ENCODE results near the gene ARID1A. TPM values are rescaled to one million over a fixed set of nuclear protein-coding genes. Genes with fewer than 3 reads are reported as not detected.

The ARID1A gene
- total RNA-seq, 1 donor from 2014 or later: 155 TPM

- Mint-ChIP-seq H3K27me3 (ENCODE audit: low read depth) (no peaks in the 10 kb centered on the region), H3K4me1 (peaks cover 53% of the 10 kb centered on the region), H3K4me3 (no peak overlapping the region)
Measured at GRCh38 chr1:26726784-26727183, 31.0 kb downstream of the ARID1A start.

DNA sequence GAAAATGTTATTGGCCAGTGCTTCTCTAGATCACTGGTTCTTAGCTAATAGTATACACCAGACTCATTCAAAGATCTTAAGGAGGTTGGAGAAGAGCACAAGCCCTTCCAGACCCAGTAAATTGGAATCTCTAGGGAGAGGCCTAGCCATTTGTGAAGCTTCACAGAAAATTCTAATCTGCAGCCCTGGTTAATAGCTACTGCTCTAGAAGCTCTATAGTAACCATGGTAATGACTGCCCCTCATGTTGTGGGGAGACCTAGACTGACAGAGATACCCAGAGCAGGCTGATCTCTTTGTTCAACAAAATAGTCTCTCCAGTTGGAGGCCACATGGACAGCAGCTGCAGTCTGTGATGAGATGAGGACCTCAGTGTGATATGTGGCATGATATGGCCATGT lies 31.7 kb downstream of the ARID1A start:
- no peak overlapping the region for H3K27ac Mint-ChIP-seq (ENCODE audit: unreplicated experiment)
- no peak overlapping the region for H3K4me3 Mint-ChIP-seq
- no peaks in the 10 kb centered on the region for H3K9me3 Mint-ChIP-seq
- H3K36me3 Mint-ChIP-seq (ENCODE audit: low read depth): peaks cover 8% of the 10 kb centered on the region
- DNase-seq (ENCODE audit: low read depth, low spot score): no peak
- H3K4me1 Mint-ChIP-seq: peaks cover 47% of the 10 kb centered on the region
- no peaks in the 10 kb centered on the region for H3K27me3 Mint-ChIP-seq (ENCODE audit: low read depth)
- TF ChIP-seq CTCF (conservative IDR thresholded peaks at IDR 0.05): no peak

More at GRCh38 chr1:26726784-26727183, 31.0 kb downstream of the ARID1A start:
- peaks cover 8% of the 10 kb centered on the region for H3K36me3 Mint-ChIP-seq (ENCODE audit: low read depth)
- H3K27ac Mint-ChIP-seq (ENCODE audit: unreplicated experiment): no peak overlapping the region
- DNase-seq (ENCODE audit: low read depth, low spot score): no peak
- H3K9me3 Mint-ChIP-seq: no peaks in the 10 kb centered on the region
- TF ChIP-seq CTCF (conservative IDR thresholded peaks at IDR 0.05): no peak

GRCh38 chr1:26728645-26729044 lies 32.8 kb downstream of the ARID1A start:
- Mint-ChIP-seq H3K27ac (ENCODE audit: unreplicated experiment) (no peak overlapping the region), H3K4me1 (peaks cover 35% of the 10 kb centered on the region), H3K9me3 (no peaks in the 10 kb centered on the region), H3K27me3 (ENCODE audit: low read depth) (no peaks in the 10 kb centered on the region), H3K36me3 (ENCODE audit: low read depth) (peaks cover 11% of the 10 kb centered on the region), H3K4me3 (no peak overlapping the region)
- TF ChIP-seq CTCF (conservative IDR thresholded peaks at IDR 0.05): no peak
- DNase-seq (ENCODE audit: low read depth, low spot score): no peak

DNA sequence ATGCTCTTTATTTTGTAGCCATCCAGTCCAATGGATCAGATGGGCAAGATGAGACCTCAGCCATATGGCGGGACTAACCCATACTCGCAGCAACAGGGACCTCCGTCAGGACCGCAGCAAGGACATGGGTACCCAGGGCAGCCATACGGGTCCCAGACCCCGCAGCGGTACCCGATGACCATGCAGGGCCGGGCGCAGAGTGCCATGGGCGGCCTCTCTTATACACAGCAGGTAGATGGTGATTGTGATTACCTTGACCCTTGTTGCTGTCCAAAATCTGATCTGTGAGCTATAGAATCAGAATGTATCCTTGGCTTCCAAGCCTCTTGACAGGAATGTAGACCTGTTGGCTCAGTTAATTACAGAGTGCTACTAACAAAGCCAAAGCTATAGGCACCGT lies 33.8 kb downstream of the ARID1A start:
- H3K4me3 Mint-ChIP-seq: no peak overlapping the region
- H3K27ac Mint-ChIP-seq (ENCODE audit: unreplicated experiment): no peak overlapping the region
- DNase-seq (ENCODE audit: low read depth, low spot score): no peak
- no peaks in the 10 kb centered on the region for H3K9me3 Mint-ChIP-seq
- TF ChIP-seq CTCF (conservative IDR thresholded peaks at IDR 0.05): no peak
- H3K36me3 Mint-ChIP-seq (ENCODE audit: low read depth): peaks cover 11% of the 10 kb centered on the region
- H3K4me1 Mint-ChIP-seq: peaks cover 25% of the 10 kb centered on the region
- H3K27me3 Mint-ChIP-seq (ENCODE audit: low read depth): no peaks in the 10 kb centered on the region

DNA sequence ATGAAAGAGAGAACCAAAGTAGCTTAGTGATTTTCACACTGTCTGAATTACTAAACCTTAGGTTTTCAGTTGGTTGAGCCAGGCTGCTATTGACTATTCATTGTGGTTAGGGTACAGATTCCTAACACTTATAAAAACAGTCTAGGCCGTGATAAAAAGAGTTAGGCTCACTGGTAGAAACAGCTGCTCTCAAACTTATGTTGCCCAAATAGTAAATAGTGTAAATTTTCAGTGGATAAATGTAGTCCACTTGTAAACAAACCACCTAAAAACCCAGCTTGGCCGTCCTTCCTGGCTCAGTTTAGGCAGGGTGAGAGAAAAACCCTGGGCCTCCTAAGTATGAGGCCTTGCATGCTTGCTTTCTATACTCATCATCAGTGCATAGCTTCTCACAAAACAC lies 34.9 kb downstream of the ARID1A start:
- H3K4me3 Mint-ChIP-seq: no peak overlapping the region
- H3K4me1 Mint-ChIP-seq: peaks cover 18% of the 10 kb centered on the region
- H3K27ac Mint-ChIP-seq (ENCODE audit: unreplicated experiment): no peak overlapping the region
- H3K27me3 Mint-ChIP-seq (ENCODE audit: low read depth): no peaks in the 10 kb centered on the region
- no peak for TF ChIP-seq CTCF (conservative IDR thresholded peaks at IDR 0.05)
- no peak for DNase-seq (ENCODE audit: low read depth, low spot score)
- no peaks in the 10 kb centered on the region for H3K9me3 Mint-ChIP-seq
- peaks cover 13% of the 10 kb centered on the region for H3K36me3 Mint-ChIP-seq (ENCODE audit: low read depth)

All from neural crest cell (in vitro differentiated cells).